A549 treated with RU486 at 1 μM for 4 hours (cell line): ENCODE measurements around the gene HS3ST3A1. TPM values are rescaled to one million over a fixed set of nuclear protein-coding genes. Genes with fewer than 3 reads are reported as not detected.

Source experiments
- total RNA-seq: library from RNA; stranded (reverse); fragments of 200-300 nt; extraction: Qiagen RNA extraction; gene quantifications from 5 replicates; pipeline ENCODE4 v1.2.3, GENCODE V29; 2022; ENCODE audit warnings: low read depth

Gene HS3ST3A1
- total RNA-seq = 0.31 TPM in 1 of 5 replicates, not detected in the others

DNA sequence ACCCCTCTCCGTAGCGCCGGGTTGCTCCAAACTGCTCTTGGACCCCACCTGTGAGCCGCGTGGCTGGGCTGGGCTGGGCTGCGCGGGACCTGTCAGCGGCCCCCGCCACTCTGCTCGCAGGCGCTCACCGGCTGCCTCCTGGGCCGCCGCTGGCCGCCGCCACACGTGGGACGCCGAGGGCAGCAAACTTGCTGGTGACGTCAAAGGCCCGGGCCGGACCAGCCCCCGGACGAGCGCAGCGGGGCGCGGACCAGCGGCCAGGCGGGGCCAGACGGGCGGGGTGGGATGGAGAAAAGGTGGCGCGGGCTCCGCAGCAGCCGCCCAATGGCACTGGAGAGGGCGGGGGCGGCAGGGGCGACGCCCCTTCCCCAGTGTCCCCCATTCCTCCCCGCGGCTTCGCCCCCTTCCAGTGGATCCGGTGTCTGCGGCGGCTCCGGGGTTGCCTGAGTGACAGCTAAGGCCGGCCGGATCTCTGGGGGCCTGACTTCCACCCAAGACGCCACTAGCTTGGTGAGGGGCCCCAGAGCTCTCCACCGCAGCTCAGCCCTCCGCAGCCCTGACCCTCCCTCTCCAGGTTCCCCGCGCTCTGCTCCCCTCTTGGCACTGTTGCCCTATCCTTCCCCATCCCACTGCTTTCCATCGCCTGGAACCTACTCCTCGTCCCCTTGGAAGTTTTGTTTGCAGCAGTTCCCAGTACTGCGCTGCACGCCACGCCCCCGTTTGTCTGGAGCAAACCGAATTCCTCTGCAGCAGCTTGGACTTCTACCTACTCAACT, at the start of gene HS3ST3A1:
Gene HS3ST3A1 (minus strand): TSS at position 154 of the 776 bp plus-strand sequence. CDS start 800 bp downstream, outside the sequence.

